Ascending aorta (tissue), 2 donors: ENCODE data around the gene SNX18. TPM values are rescaled to one million over a fixed set of nuclear protein-coding genes. Genes with fewer than 3 reads are reported as not detected.

ENCODE experiments used
- DNase-seq, 2 donors: peaks; one replicate each; pipeline ENCODE4 v3.0.0-alpha.2; 2019; ENCODE audit warnings: low spot score in 2 of 2
- H3K27ac ChIP-seq, 2 donors: fragments of 200-600 bp; sonication (generic); one replicate each; pipeline ENCODE4 v1.5.1; 2016 to 2017; ENCODE audit warnings: mild to moderate bottlenecking in 1 of 2
- H3K27me3 ChIP-seq: fragments of 200-600 bp; sonication (generic); one replicate; pipeline ENCODE4 v1.5.1; 2017
- H3K36me3 ChIP-seq, 2 donors: fragments of 200-600 bp; sonication (generic); one replicate each; pipeline ENCODE4 v1.5.1; 2016
- H3K4me1 ChIP-seq, 2 donors: fragments of 200-600 bp; sonication (generic); one replicate each; pipeline ENCODE4 v1.5.1; 2016 to 2017; ENCODE audit warnings: mild to moderate bottlenecking in 1 of 2
- H3K4me3 ChIP-seq, 2 donors: fragments of 200-600 bp; sonication (generic); one replicate each; pipeline ENCODE4 v1.5.1; 2016 to 2017; ENCODE audit warnings: mild to moderate bottlenecking in 1 of 2
- H3K9me3 ChIP-seq, 2 donors: fragments of 200-600 bp; sonication (generic); one replicate each; pipeline ENCODE4 v1.5.1; 2016
- intact Hi-C: fragments of 100-400 bp; cut with DNase I; formaldehyde crosslinking; loops from one replicate; pipeline ENCODE4 v1.15.1; 2023
- total RNA-seq: library from RNA; depleted of rRNA; stranded (reverse); fragments of >200 nt; gene quantifications from one replicate; pipeline ENCODE4 v1.1.0, GENCODE V29; 2016
- TF ChIP-seq, protein P1 (sequence below), 3 experiments: fragments of 200-600 bp in 2 of 3; fragments of 450-650 bp in 1 of 3; sonication (generic) in 2 of 3; IDR thresholded peaks; one replicate each; pipeline ENCODE4 v1.5.1; 2016 to 2019; ENCODE audit warnings: antibody characterized with exemption in 3 of 3, mild to moderate bottlenecking in 1 of 3, moderate library complexity in 1 of 3

The SNX18 gene
- total RNA-seq, 1 donor from 2014 or later, result 200 TPM

- peaks cover 0 to 21% of the 10 kb centered on the region in 2 donors for H3K36me3 ChIP-seq
- no peaks in the 10 kb centered on the region for H3K9me3 ChIP-seq
- TF ChIP-seq, protein P1, sequence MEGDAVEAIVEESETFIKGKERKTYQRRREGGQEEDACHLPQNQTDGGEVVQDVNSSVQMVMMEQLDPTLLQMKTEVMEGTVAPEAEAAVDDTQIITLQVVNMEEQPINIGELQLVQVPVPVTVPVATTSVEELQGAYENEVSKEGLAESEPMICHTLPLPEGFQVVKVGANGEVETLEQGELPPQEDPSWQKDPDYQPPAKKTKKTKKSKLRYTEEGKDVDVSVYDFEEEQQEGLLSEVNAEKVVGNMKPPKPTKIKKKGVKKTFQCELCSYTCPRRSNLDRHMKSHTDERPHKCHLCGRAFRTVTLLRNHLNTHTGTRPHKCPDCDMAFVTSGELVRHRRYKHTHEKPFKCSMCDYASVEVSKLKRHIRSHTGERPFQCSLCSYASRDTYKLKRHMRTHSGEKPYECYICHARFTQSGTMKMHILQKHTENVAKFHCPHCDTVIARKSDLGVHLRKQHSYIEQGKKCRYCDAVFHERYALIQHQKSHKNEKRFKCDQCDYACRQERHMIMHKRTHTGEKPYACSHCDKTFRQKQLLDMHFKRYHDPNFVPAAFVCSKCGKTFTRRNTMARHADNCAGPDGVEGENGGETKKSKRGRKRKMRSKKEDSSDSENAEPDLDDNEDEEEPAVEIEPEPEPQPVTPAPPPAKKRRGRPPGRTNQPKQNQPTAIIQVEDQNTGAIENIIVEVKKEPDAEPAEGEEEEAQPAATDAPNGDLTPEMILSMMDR (IDR thresholded peaks at IDR 0.05), result no peak
- peak in 1 of 2 donors; percentile 50 for DNase-seq
- no peaks in the 10 kb centered on the region for H3K27me3 ChIP-seq
- intact Hi-C loops, result loop anchor here (5.0 to 10.0 kb wide), 2 partner anchors 187 to 639 kb away; no protein-coding TSS in a partner anchor
- peak overlapping the region in 1 of 2 donors; percentile 23 for H3K27ac ChIP-seq
- no peak overlapping the region for H3K4me3 ChIP-seq
- peaks cover 0 to 5% of the 10 kb centered on the region in 2 donors for H3K4me1 ChIP-seq
These were observed 1.9 kb upstream of the SNX18 start for GRCh38 chr5:54515634-54516033.

DNA sequence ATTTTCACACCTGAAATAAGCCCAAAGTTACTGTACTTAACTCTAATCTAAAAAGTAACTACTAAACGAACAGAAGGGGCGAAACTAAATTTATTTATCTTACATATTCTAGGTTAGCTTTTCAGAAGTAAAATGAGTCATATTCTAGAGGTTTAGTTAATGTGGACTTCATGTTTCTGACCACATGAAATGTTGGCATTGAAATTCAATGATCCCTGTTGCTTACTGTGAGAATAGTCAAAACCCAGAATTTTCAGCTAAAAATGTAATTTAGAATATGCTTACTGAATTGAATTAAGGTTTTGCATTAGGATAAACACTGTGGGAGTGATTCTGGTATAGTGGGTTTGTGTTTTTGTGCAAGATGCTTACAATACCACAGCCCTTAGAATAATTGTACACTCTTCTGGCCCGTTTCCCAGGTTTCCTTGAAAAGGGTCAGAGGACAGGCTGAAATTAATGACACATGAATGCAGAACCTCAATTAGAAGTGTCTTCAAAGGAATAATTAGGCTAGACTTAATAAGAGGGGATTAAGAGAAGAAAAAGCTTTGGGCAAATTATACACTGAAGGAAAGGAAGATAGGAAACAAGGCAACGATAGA is 1.4 kb upstream of the SNX18 start:
- no peak for DNase-seq
- H3K4me1 ChIP-seq, result peaks cover 0 to 5% of the 10 kb centered on the region in 2 donors
- TF ChIP-seq, protein P1 (IDR thresholded peaks at IDR 0.05), result no peak
- H3K27me3 ChIP-seq, result no peaks in the 10 kb centered on the region
- H3K9me3 ChIP-seq, result no peaks in the 10 kb centered on the region
- H3K27ac ChIP-seq, result peak overlapping the region in 1 of 2 donors; percentile 17
- intact Hi-C loops, result loop anchor here (5.0 to 10.0 kb wide), 2 partner anchors 186 to 639 kb away; no protein-coding TSS in a partner anchor
- peaks cover 0 to 22% of the 10 kb centered on the region in 2 donors for H3K36me3 ChIP-seq
- H3K4me3 ChIP-seq, result no peak overlapping the region

DNA sequence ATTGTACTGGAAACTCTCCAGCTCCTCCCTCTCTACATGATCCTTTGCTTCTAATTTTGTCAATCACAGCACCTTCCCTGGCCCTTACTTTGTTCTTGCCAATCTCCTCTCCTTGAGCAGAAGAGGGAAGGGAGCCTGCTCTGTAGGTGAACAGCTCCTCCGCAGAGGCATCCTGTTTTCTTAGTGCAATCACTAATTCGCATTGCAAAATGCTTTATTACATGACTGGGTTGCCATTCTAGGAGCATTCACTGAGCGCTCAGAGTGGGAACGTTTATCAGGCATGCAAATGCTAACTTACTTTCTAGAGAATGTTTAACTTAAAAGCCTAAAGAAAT is 416 bp upstream of the SNX18 start:
- Histone ChIP-seq H3K4me3 (peak overlapping the region; percentile 61 to 93), H3K4me1 (peaks cover 0 to 8% of the 10 kb centered on the region in 2 donors), H3K9me3 (no peaks in the 10 kb centered on the region), H3K27me3 (no peaks in the 10 kb centered on the region), H3K27ac (peak overlapping the region; percentile 17 to 46), H3K36me3 (peaks cover 0 to 26% of the 10 kb centered on the region in 2 donors)
- TF ChIP-seq, protein P1 (IDR thresholded peaks at IDR 0.05), result no peak
- DNase-seq, result no peak
- intact Hi-C loops, result loop anchor here (1.0 to 10.0 kb wide), 4 partner anchors 185 to 638 kb away; no protein-coding TSS in a partner anchor

- H3K4me1 ChIP-seq, result peaks cover 2 to 12% of the 10 kb centered on the region in 2 donors
- peak in 1 of 2 donors; percentile 79 for DNase-seq
- H3K27me3 ChIP-seq, result no peaks in the 10 kb centered on the region
- H3K27ac ChIP-seq, result peak overlapping the region; percentile 95 to 97
- peak overlapping the region; percentile 93 to 96 for H3K4me3 ChIP-seq
- H3K9me3 ChIP-seq, result no peaks in the 10 kb centered on the region
- peaks cover 0 to 26% of the 10 kb centered on the region in 2 donors for H3K36me3 ChIP-seq
- intact Hi-C loops, result loop anchor here (1.0 to 10.0 kb wide), 4 partner anchors 129 to 637 kb away; no protein-coding TSS in a partner anchor
- TF ChIP-seq, protein P1 (IDR thresholded peaks at IDR 0.05), result peak in 1 of 3 experiments; percentile 5
These were observed 723 bp downstream of the SNX18 start for GRCh38 chr5:54518146-54518817.

DNA sequence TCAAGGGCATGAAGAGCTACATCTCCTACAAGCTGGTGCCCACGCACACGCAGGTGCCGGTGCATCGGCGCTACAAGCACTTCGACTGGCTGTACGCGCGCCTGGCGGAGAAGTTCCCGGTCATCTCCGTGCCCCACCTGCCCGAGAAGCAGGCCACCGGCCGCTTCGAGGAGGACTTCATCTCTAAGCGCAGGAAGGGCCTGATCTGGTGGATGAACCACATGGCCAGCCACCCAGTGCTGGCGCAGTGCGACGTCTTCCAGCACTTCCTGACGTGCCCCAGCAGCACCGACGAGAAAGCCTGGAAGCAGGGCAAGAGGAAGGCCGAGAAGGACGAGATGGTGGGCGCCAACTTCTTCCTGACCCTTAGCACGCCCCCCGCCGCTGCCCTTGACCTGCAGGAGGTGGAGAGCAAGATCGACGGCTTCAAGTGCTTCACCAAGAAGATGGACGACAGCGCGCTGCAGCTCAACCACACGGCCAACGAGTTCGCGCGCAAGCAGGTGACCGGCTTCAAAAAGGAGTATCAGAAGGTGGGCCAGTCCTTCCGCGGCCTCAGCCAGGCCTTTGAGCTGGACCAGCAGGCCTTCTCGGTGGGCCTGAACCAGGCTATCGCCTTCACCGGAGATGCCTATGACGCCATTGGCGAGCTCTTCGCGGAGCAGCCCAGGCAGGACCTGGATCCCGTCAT is 1.4 kb downstream of the SNX18 start:
- peak in 1 of 2 donors; percentile 70 for DNase-seq
- Histone ChIP-seq H3K27me3 (no peaks in the 10 kb centered on the region), H3K27ac (peak overlapping the region; percentile 95 to 97), H3K9me3 (no peaks in the 10 kb centered on the region), H3K4me3 (peak overlapping the region; percentile 93 to 96), H3K36me3 (peaks cover 0 to 26% of the 10 kb centered on the region in 2 donors), H3K4me1 (peaks cover 2 to 15% of the 10 kb centered on the region in 2 donors)
- TF ChIP-seq, protein P1 (IDR thresholded peaks at IDR 0.05), result no peak
- intact Hi-C loops, result loop anchor here (1.0 to 10.0 kb wide), 4 partner anchors 128 to 636 kb away; no protein-coding TSS in a partner anchor
